ENCODE data around the gene MED20.
A peak's percentile ranks its signal among the peaks of the same experiment; 100 is the strongest.

Gene MED20

DNA sequence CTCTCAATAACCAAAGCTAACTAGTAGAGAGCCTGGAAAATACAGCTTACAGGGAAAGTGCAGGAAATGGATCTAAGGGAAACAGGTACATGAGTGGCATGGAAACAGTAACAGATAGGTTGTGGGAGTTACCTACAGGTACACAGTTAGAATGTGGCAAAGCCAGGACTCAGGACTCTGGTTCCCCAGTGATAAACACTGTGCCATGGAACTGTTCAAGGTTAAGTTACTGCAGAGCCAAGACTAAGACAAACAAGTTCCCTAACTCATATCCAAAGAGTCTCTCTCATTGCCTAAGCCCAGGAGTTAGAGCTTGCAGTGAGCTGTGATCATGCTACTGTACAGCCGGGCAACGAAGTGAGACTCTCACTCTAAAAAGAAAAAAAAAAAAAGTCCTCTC lies 6.6 kb downstream of the MED20 start:
- DNase-seq (ENCODE audit: low read depth, low spot score): no peak

DNA sequence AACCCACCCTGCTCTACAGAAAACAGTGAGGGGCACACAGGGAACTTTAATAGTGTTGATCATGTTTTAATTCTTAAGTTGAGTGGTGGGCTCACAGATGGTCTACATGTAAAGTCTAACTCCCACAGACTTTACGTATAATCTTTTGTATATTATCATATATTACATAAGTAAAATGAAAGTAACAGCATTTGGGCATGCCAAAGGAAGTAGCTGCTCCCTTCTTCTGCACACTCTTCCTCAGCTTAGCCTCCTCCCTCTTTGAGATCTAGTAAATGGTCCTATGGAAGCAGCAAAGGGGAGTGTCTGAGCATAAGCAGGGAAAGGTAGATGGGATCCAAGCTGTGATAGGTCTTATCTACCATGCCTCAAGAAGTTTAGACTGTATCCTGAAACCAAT lies 11.2 kb downstream of the MED20 start:
- DNase-seq (ENCODE audit: low read depth, low spot score): no peak

DNA sequence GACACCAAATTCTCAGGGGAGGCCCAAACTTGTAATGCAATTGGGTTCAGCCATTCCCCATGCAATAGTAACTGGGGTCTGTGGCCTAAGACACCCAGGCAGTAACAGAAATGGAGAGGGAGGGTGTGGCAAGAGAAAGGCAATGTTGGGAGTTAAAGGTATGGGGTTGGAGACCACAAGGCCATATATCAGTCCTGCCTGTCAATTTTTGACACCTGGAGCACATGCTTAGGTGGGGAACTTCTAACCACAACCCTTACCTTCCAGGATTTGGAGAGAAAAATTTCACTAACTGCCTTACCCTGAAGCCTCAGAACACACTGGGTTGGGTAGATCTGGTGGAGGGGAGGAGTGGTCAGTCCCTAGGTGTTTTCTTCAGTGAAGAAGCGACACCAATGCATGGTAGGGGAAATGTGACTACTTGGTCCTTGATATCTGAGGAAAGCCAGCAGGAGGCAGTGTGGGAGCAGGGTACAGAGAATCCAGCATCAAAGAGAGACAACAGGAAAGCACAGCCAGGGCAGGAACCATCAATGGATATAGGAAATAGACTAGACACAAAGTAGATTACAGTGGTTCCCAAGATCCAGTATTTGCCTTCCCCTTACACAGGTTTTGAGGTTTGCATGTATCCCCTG lies 18.9 kb downstream of the MED20 start:
- no peak for DNase-seq (ENCODE audit: low read depth, low spot score)

DNA sequence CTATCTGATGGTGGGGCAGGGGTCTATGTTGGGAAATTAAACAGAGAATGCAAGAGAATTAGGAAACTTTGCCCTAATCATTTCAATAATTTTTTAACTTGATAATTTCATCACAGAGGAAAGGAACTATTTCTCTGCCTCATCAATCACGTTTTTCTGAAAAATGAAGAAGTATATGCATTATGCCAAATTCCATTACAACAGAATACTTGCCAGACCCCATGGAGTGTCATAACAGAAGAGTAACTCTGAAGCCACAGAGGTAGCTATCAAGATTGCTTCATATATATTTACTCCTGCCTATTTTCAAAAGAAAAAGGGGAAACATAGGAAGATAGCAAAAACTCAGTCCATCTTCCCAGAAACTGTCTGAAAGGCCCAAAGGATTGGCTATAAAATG lies 20.1 kb downstream of the MED20 start:
- DNase-seq (ENCODE audit: low read depth, low spot score): no peak

DNA sequence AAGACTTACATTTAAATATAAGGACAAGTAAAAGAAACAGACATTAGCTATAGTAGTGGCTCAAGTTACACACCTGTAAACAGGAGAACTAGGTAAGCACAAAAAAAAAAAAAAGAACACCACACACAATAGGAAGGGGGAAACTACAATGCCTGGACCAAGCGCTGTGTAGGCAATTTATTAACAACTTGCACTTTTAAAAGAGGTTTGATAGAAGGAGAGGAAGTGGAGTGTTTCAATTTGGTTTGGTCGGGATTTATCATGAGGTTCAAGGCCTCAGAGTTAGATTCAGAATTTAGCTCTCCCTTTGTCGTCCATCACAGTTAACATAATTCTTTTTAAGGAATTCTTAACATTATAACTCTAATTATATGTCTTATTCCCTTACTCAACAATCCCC lies 24.7 kb downstream of the MED20 start:
- no peak for DNase-seq (ENCODE audit: low read depth, low spot score)

DNA sequence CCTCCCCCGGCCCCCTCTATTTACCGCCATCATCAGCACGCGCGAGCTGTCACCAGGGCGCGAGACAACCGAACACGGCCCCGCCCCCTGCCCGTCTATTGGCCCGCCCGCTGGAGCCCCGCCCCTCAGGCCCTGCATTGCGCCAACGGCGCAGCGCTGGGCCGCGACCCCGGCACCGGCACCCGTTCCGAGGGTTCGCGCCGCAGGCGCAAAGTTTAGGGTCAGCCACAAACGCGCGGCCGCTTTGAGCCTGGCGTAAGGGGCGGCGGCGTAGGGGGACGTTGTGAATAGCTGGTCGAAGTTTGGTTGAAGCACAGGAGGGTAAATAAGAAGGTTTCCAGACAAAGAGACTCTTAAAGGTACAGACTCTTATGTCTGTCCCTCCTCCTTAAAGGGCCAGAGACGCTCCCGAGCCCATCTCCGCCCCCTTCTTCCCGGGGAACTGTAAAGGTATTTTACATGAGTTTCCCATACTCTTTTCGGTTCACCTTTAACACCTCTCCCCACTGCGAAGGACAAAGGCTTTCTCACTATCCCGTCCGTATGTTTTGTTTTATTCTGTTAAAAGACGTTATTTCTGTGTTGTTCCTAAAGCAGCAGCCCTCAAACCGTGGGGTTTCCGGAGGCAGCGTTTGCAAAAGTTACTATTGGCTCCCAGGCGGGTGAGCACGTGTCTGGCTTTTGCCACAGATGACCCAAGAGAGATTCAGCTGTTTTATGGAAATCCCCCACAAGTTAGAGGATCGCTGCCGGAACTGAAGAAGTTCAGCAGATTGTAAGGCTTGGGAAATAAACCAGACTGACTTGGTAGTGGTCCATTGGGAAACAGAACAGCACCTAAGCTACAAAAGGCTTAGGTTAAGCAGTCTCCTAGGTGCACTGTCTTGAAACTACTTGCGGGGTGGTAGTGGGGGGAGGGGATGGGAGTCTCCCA lies 25.4 kb downstream of the MED20 start, which contains the start of gene USP49:
USP49 (minus strand) TSS at position 76 of the 934 bp plus-strand sequence. CDS start 88,392 bp downstream, outside the sequence.
- DNase-seq (ENCODE audit: low read depth, low spot score): peak; percentile 75

DNA sequence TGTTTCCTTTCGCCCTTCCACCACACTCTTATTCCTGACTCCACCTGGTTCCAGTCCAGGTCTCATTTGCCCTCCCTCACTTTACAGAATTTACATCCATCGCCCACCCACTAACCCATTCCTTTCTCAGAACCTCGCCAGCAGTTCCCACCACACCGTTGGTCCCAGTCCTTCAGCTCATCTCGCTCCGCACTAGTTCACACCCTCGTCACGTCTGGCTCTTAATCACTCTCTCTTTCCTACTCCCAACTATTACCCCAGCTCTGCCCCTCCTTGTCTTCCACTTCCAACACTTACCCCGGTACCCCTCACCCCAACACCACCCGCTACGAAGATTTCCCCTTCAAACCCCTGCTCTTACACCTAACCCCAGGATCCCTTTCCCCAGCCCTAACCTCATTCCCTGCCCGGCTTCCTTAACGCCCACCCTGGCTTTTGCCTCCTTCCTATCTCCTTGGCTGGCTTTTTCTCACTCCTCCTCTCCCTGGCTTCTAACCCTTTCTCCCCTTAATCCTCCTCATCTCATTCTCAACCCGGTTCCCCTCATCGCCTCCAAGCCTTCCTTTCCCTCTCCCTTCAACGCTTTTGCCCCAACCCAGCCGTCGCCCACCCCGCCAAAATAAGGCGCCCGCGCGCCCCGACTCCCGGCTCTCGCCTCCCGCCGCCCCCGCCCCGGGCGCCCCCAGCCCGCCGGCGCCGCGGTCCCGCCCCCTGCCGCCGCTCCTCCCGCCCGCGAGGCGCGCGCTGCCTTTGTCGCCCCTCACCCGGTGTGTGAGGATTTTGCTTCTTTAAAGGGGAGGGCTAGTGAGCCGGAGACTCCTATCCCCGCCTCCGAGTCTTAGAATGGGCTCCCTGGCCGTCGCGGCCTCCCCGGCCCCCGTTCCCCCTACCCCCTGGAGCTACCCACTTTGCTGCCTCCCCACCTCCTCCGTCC lies 26.3 kb downstream of the MED20 start:
- no peak for DNase-seq (ENCODE audit: low read depth, low spot score)

DNA sequence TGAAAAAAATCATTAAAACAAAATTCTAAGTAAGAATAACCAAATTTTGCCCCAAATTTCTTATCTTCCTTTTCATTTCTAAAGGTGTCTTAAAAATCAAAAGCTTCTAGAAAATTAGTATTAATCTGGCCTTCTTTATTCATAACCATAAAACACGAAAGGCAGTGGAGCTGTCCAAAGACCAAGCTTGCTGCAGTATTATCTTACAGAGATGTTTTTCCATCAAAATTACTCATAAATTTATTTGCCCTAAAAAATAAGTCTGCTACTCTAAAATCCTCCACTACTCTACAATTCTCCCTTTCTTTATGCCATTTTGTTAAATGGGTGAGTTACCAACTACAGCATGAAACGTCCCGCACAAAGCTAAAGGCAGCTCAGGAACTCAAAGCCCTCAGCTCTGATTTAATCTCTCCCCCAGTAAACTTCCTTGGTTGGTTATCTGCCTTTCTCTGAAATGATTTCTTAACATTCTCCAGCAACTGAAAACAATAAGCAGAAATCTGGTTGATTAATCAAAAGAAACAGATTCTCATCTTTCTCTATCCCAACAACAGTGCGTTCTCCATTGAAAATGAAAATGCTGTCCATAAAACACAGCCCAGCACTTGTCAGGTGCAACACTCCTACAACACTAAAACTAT lies 27.9 kb downstream of the MED20 start:
- DNase-seq (ENCODE audit: low read depth, low spot score): no peak

DNA sequence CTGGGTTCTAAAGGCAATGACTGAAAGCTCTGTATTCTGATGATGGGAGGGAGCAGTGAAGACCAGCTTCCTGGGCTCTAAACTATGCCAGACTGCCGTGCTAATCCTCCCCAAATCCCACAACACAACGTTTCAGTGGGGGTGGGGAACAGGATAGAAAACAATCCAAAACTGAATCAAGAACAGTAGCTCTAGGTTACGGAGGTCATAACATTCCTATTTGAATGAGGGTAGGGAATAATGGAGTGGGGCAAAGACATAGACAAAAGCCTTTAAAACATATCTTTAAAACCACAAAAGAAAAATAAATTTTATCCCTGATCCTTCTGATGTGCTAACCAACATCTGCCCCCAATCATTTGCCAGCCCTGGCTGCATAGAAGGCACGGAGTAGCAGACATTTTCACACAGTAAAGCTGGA lies 33.6 kb downstream of the MED20 start:
- DNase-seq (ENCODE audit: low read depth, low spot score): no peak

DNA sequence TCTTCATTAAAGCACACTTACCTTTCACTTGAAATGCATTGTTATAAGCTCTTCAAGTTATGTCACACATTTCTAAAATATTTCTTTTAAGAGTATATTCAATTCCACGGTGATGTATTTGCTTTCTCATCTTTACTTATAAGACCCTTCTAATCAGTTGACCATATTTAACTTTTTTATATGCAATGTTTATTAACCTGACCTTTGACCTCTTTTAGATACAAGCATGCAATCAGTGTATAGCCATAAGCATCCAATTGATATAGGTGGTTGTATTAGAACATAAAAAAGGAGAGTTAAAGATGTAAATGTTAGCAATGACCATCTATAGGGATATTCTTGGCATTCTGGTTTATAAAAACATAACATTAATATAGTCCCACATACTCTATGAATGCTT lies 35.0 kb downstream of the MED20 start:
- DNase-seq (ENCODE audit: low read depth, low spot score): no peak

DNA sequence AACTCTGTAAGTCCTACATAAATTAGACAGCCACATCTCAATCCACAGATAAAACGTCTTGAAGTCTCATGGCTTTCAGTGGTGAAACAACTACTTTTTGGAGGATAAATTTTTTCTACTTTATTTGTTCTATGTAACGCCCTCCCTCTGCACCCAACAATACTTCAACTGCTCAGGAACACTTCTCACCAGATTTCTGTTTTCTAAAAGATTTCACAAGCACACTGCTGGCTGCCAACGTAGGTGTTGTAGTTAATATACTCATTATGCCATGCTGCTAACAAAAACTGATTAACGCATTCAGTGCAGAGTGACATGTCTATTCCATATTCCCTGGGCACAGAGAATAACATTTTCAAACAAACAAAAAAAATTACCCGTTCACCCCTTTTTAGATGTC lies 36.0 kb downstream of the MED20 start:
- no peak for DNase-seq (ENCODE audit: low read depth, low spot score)

DNA sequence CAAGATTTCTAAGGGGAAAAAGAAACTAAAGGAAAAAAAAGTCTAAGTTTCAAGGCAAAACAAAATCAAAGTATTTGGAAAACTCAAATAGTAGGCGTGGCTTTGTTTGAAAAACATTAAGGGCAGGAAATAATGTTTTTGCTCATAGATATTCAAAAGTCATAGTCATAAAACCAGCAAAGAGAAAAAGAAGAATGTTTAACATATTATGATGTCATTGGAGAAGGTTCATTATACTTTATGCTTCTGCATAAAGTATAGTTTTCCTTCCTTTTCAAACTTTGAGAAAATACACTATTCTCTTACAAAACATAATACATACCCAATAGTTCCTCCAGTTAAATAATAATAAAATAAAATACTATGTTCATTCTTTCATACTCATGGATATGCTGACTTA lies 39.4 kb downstream of the MED20 start:
- DNase-seq (ENCODE audit: low read depth, low spot score): no peak

DNA sequence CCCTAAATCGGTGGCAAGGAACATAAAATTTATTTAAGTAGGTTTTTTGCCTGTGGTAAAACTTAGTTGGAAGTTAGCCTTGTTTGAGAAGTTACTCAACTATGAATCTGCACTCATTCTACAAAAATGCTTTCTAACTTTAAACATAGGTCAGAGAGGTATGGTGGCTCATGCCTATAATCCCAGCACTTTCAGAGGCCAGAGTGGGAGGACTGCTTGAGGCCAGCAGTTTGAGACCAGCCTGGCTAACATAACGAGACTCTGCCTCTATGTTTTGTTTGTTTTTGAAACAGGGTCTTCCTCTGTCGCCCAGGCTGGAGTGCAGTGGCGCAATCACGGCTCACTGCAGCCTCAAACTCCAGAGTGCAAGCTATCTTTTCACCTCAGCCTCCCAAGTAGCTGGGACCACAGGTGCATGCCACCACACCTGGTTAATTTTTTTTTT lies 42.0 kb downstream of the MED20 start:
- no peak for DNase-seq (ENCODE audit: low read depth, low spot score)

DNA sequence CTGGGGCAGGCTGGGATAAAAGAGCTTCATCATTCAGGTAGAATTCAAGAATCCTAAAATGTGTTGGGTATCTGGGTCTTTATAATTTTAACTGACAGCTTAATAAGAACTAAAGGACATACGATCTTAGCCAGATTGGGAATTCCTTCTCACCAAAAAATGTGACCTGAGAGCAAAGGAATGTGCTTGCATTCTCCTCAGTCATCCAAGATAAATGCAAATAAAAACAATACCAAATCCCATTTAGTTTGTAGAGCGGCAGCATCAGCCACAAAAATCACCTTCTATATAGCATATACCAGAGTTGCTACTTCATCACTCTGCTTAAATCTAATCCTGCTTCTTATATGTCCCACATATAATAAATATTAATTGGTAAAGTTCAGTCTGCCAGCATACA lies 42.7 kb downstream of the MED20 start:
- DNase-seq (ENCODE audit: low read depth, low spot score): no peak

DNA sequence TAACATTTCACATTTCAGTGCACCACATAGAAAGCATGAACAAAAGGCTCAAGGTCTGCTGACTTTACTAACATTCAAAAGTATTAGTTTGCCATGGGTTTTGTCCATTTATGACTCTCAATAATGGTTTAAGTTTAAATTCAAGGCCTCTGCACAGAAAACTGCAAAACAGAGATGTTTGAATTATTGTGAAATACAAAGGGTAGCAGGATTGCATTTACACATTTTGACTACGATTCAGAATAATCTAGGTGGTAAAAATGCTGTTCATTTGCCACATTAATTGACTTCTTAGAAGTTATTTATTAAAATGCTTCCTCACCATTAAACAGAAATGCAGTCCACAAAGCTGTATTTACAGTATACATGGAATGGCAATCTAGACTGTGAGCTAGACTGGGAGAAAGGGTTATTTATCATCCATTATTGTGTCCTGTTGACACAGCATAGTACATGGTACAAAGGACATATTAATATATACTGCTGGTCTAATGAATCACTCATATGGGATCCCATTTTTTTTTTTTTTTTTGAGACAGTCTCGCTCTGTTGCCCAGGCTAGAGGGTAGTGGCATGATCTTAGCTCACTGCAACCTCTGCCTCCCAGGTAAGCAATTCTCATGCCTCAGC lies 43.8 kb downstream of the MED20 start:
- DNase-seq (ENCODE audit: low read depth, low spot score): no peak

DNA sequence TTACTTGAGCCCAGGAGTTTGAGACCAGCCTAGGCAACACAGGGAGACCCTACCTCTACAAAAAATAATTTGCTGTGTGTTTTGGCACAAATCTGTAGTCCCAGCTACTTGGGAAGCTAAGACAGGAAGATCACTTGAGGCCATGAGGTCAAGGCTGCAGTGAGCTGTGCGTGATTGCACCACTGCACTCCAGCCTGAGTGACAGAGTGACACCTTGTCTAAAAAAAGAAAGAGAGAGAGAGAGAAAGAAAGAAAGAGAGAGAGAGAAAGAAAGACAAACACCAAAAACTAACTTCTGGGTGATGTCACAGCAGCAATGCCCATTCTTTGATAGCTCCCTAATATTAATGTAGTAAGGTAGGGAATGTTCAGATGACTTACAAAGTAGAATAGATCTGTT lies 46.2 kb downstream of the MED20 start:
- no peak for DNase-seq (ENCODE audit: low read depth, low spot score)

DNA sequence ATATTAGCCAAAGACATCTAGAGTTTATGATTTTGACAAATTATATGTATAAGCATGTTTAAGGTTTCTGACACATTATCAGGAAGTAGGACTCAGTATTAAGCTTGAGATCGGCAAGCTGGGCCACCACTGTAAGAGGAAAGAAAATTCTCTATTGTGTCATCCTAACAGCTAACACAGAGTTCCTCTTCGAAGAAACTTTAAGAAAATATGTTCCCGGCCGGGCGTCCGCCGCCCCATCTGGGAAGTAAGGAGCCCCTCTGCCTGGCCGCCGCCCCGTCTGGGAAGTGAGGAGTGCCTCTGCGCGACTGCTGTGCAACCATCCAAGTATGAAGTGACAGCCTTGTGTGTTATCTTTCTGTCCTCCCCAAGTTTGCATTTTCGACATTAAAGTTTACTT lies 48.8 kb downstream of the MED20 start:
- no peak for DNase-seq (ENCODE audit: low read depth, low spot score)

DNA sequence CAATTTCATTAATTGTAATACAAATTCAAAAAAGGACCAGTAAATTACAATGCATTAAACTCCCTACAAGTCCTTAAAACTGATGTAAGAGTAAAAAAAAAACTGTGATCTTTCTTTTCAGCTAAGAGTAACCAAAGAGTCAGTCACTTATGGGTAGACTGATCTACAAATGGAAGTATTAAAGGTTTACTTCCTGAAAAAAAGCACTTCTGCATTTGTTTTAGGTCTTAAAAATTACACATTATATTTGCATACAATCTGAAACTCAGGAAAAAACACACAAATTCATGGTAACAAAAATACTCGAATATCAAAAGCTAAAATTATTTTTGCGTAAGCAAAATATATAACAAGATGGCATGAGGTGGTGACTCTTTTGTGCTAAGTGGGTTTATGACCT lies 49.2 kb downstream of the MED20 start:
- DNase-seq (ENCODE audit: low read depth, low spot score): no peak

DNA sequence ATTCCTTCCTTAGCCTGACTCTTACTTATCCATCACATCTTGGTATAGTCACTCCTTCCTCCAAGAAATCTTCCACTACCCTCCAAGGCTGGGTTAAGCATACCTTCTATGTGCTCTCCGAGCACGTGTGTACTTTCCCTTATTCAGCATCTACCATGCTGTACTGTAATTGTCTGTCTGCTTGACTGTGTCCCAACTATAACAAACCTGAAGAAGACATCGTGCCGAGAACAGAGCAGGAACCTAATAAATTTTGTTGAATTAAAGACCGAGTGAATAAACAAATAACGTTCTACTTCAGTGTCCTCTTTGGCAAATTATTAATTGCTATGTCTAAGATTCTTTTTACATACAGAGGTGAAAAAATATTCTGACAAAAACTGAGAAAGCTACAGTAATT lies 61.6 kb downstream of the MED20 start:
- DNase-seq (ENCODE audit: low read depth, low spot score): no peak

DNA sequence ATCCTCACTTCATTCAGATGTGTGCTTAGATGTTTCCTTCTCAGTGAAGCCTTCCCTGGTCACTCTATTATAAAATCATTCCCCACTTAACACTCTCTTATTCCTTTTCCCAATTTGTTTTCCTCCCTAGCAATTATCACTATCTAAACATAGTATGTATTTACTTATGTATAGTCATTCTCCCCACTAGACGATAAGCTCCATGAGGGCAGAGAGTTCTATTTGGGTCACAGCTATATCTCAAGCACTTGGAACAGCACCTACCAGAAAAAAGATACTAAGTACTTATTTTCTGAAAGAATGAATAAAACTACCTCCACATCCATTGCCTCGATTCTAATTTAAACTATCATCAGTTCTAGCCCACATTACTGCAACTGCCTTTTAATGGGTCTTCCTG lies 62.2 kb downstream of the MED20 start:
- DNase-seq (ENCODE audit: low read depth, low spot score): no peak

Data from iPS DF 19.7 (cell line).